SJSA1 (cell line): ENCODE results near the gene POLD3. TPM values are rescaled to one million over a fixed set of nuclear protein-coding genes. Genes with fewer than 3 reads are reported as not detected.

Experiments
- DNase-seq, 2 experiments: peaks; one replicate each; pipeline ENCODE4 v3.0.0-alpha.2; 2015 to 2020; ENCODE audit warnings: low spot score in 2 of 2, low read depth in 1 of 2
- H3K27ac ChIP-seq: fragments of 250-450 bp; sonication (Bioruptor Pico); 2 replicates; pipeline ENCODE4 v1.5.1; 2020; ENCODE audit warnings: mild to moderate bottlenecking, moderate library complexity
- H3K27me3 ChIP-seq: fragments of 250-450 bp; sonication (Bioruptor Pico); replicated peaks from 2 replicates; pipeline ENCODE4 v1.5.1; 2020; ENCODE audit warnings: mild to moderate bottlenecking, moderate library complexity
- H3K36me3 ChIP-seq: fragments of 250-450 bp; sonication (Bioruptor Pico); 2 replicates; pipeline ENCODE4 v1.5.1; 2020; ENCODE audit warnings: mild to moderate bottlenecking
- H3K4me1 ChIP-seq: fragments of 250-450 bp; sonication (Bioruptor Pico); replicated peaks from 2 replicates; pipeline ENCODE4 v1.6.1; 2021; ENCODE audit warnings: mild to moderate bottlenecking
- H3K4me3 ChIP-seq: fragments of 250-450 bp; sonication (Bioruptor Pico); 2 replicates; pipeline ENCODE4 v1.5.1; 2020; ENCODE audit warnings: mild to moderate bottlenecking
- H3K9me3 ChIP-seq: fragments of 250-450 bp; sonication (Bioruptor Pico); replicated peaks from 2 replicates; pipeline ENCODE4 v1.5.1; 2020; ENCODE audit warnings: mild to moderate bottlenecking
- total RNA-seq: library from RNA; depleted of rRNA; stranded (reverse); fragments of >200 nt; shearing (Covaris generic); gene quantifications from 2 replicates; pipeline ENCODE4 v1.2.3, GENCODE V29; 2014

Gene POLD3
- total RNA-seq, 1 experiment from 2014 or later: 12.7 TPM

DNA sequence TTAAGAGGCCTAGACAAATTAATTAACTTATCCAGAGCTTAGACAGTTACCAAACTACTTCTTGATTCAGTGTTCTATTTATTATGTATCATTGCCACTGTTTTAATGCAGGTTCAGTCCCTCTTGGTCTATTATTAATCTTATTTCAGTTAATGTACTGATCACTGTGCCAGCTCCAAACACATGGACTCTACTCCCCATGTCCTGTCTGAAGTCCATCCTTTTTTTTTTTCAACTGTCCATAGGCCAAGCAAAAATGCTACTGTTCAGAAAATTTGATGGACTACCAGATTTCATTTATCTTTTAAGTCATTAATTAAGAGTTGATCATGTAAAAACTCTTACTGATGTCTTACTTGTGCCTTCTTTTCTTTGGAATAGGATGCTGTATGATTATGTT is 11.9 kb downstream of the POLD3 start:
- H3K4me1 ChIP-seq: no peaks in the 10 kb centered on the region
- DNase-seq: no peak

DNA sequence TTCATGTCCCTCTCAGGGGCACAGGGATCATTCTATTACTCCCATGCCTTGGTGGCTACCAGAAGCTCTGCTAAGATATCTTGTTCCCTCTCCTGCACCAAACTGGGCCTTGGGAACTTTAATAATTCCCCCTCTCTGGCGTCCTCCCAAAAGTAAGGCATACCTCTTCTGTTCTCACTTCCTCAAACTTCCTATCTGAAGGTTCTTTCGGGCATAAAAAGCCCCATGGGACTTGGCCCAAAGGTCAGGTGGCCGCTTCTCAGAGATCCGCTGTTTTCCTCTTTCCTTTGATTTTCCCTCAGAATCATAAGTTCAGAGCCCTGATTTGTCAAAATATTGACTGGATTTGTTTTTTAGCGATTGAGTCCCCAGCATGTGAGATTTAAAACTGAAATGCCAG is 13.0 kb downstream of the POLD3 start:
- no peaks in the 10 kb centered on the region for H3K9me3 ChIP-seq
- 0 out of 2 replicates have a peak, but pooled peaks cover 7% of the 10 kb centered on the region for H3K36me3 ChIP-seq
- no peaks in the 10 kb centered on the region for H3K27me3 ChIP-seq
- H3K27ac ChIP-seq: no peak overlapping the region
- no peak overlapping the region for H3K4me3 ChIP-seq
- no peak for DNase-seq
- H3K4me1 ChIP-seq: no peaks in the 10 kb centered on the region

More for the DNA sequence above, 11.9 kb downstream of the POLD3 start:
- Histone ChIP-seq H3K36me3 (0 out of 2 replicates have a peak, but pooled peaks cover 4% of the 10 kb centered on the region), H3K27ac (no peak overlapping the region), H3K4me3 (no peak overlapping the region), H3K27me3 (no peaks in the 10 kb centered on the region), H3K9me3 (no peaks in the 10 kb centered on the region)

DNA sequence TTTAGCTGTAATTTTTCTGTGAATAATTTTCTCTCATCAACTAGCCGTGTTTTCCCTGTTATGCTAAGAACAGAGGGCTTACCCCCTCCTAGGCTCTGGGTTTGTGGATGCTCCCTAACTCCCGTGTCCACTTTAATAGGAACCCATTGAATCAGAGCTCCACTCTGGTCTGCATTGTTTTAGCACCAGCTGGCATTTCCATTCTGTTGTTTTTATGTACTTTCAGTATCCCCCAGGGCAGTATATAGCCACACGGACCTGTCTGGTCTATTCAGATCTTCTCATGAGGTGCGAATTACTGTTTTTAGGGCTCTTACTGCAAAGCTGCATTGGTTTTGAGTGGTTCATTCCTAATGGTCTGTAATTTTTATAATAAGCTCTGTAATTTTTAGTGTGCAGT is 16.0 kb downstream of the POLD3 start:
- no peaks in the 10 kb centered on the region for H3K27me3 ChIP-seq
- H3K4me1 ChIP-seq: no peaks in the 10 kb centered on the region
- H3K9me3 ChIP-seq: no peaks in the 10 kb centered on the region
- no peak overlapping the region for H3K4me3 ChIP-seq
- no peak for DNase-seq
- H3K36me3 ChIP-seq: peaks cover 10% of the 10 kb centered on the region
- no peak overlapping the region for H3K27ac ChIP-seq

DNA sequence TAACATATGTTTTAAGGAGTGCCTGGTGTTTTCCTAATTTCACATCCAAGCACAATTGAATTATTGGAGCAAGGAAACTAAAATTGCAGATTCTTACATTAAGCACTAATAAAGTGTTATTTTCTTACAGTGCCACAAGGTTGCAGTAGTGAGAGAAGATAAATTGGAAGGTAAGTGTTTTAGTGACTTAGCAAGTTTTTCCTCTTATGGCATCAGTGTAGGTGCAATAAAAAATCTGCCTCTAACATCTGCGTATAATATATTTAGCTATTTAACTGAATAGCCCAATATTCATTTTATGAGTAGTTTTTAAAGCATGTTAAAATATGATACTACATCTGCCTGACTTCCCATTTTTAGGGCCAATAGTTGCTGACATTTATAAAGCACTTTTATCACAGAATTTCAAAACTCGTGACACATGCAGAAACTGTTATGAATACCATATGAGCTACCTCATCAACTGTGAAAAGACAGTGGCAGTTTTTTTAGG is 19.0 kb downstream of the POLD3 start:
- H3K4me1 ChIP-seq: no peaks in the 10 kb centered on the region
- no peaks in the 10 kb centered on the region for H3K27me3 ChIP-seq
- H3K27ac ChIP-seq: no peak overlapping the region
- H3K36me3 ChIP-seq: peaks cover 6% of the 10 kb centered on the region
- no peaks in the 10 kb centered on the region for H3K9me3 ChIP-seq
- DNase-seq: no peak
- no peak overlapping the region for H3K4me3 ChIP-seq

DNA sequence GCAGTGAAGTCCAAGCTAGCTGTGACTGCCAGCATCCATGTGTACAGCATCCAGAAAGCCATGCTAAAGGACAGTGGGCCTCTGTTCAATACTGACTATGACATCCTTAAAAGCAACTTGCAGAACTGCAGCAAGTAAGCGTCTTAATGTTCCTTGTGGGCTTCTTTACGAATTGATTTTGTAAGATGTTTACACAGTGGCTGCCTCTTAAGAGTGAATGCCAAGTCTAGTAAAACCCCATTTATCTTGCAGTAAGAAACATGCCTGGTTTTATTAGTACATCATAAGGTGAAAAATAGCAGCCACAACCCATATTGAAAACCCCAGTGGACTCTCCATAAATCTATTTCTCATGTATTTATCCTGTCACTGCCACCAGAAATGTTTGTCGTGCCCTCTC is 20.5 kb downstream of the POLD3 start:
- no peak for DNase-seq
- Histone ChIP-seq H3K9me3 (no peaks in the 10 kb centered on the region), H3K36me3 (peaks cover 6% of the 10 kb centered on the region), H3K27ac (no peak overlapping the region), H3K27me3 (no peaks in the 10 kb centered on the region), H3K4me3 (no peak overlapping the region), H3K4me1 (no peaks in the 10 kb centered on the region)

DNA sequence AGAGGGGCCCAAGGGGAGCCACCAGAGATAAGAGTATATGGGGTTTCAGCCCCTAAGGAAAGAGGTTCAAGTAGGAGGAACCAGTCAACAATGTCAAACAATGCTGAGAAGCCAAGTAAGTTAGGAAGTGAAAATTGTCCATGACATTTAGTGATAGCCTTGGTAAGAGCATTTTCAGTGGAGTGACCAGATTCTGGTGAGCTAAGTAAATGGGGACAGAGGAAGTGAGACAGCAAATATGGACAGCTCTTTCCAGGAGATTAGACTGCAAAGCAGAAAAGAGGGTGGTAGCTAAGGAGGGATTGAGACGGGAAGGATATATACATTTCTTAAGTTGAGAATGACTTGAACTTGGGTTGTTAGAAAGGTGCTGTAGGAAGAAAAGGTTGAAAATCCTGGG is 22.9 kb downstream of the POLD3 start:
- Histone ChIP-seq H3K27me3 (no peaks in the 10 kb centered on the region), H3K4me3 (no peak overlapping the region), H3K36me3 (peaks cover 10% of the 10 kb centered on the region), H3K9me3 (no peaks in the 10 kb centered on the region), H3K27ac (no peak overlapping the region), H3K4me1 (no peaks in the 10 kb centered on the region)
- DNase-seq: no peak

DNA sequence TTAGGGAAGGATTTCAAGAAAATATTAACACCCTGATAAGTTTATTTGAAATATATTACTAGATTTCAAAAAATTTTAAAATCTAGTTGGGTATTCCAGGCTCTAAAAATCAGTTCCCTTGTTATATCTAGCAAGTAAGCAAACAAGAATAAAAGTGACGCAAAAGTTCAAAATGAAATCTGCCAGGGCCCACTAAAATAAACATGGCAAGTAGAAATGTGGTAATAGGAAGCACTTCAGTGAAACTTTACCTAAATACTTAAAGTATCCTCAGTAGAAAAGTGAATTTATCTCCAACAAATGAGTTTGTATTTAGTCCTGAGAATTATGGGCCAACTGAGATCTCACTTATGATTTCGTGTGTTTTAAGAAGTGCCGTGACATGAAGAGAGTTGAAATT is 23.6 kb downstream of the POLD3 start:
- Histone ChIP-seq H3K9me3 (no peaks in the 10 kb centered on the region), H3K36me3 (peaks cover 10% of the 10 kb centered on the region), H3K27ac (no peak overlapping the region), H3K4me3 (no peak overlapping the region), H3K27me3 (no peaks in the 10 kb centered on the region), H3K4me1 (no peaks in the 10 kb centered on the region)
- no peak for DNase-seq

DNA sequence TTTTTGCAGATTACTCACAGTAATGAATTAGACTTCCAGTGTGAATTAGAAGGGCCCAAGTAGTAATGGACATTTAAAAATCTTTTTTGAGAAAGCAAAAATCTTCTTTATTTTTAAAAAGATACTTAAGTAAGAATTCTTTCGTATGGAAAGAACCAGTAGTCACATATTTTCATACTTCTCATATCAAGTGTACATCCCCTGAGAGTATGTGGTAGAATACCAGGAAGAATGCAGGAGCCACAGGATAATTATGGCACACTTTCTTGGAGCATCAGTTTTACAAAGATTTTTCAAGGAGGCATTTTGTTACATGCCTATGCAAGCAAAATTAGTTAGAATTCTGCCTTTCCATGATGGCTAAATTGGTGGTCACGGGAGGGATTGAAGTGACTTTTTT is 28.1 kb downstream of the POLD3 start:
- Histone ChIP-seq H3K4me3 (no peak overlapping the region), H3K4me1 (no peaks in the 10 kb centered on the region), H3K27me3 (no peaks in the 10 kb centered on the region), H3K27ac (no peak overlapping the region), H3K9me3 (no peaks in the 10 kb centered on the region), H3K36me3 (peaks cover 10% of the 10 kb centered on the region)
- no peak for DNase-seq

DNA sequence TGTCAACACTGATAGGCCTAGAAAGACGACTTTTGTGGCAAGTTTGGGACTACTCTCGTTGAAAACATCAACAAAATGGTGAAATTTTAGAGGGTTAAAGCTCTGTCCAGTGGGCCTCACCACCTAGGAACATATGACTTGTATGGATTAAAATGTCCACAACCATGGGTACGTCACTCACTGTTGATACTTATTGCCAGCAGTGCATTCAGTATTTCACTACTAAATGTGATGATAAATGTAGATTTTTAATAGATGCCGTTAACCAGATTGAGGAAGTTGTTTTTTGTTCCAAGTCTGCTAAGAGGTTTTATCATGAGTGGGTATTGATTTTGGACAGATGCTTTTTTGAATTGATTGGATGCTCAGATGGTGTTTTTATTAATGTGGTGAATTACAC is 33.7 kb downstream of the POLD3 start:
- H3K4me1 ChIP-seq: no peaks in the 10 kb centered on the region
- no peaks in the 10 kb centered on the region for H3K9me3 ChIP-seq
- H3K4me3 ChIP-seq: no peak overlapping the region
- H3K36me3 ChIP-seq: peaks cover 4% of the 10 kb centered on the region
- no peak for DNase-seq
- H3K27ac ChIP-seq: no peak overlapping the region
- H3K27me3 ChIP-seq: no peaks in the 10 kb centered on the region

DNA sequence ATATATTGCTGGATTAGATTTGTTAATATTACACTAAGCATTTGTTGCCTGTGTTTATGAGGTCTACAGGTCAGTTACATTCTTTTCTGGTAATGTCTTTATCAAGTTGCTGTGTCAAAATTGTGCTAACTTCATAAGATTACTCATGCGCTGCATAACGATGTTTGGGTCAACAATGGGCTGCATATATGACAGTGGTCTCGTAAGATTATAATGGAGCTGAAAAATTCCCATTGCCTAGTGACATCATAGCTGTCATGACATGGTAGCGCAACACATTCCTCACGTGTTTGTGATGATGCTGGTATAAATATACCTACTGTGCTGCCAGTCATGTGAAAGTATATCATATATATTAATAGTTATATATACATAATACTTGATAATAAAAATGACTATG is 34.2 kb downstream of the POLD3 start:
- H3K9me3 ChIP-seq: no peaks in the 10 kb centered on the region
- H3K4me3 ChIP-seq: no peak overlapping the region
- no peak for DNase-seq
- H3K36me3 ChIP-seq: peaks cover 4% of the 10 kb centered on the region
- H3K27ac ChIP-seq: no peak overlapping the region
- no peaks in the 10 kb centered on the region for H3K4me1 ChIP-seq
- H3K27me3 ChIP-seq: no peaks in the 10 kb centered on the region

DNA sequence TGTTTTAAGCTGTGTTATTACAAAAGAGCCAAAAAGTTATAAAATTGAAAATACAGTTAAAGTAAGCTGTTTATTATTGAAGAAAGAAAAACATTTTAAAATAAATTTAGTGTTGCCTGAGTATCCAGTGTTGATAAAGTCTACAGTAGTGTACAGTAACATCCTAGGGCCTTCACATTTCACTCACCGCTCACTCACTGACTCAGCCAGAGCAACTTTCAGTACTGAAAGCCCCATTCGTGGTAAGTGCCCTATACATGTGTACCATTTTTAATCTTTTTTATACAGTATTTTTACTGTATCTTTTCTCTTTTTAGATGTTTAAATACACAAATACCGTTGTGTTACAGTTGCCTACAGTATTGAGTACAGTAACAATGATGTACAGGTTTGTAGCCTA is 35.0 kb downstream of the POLD3 start:
- peaks cover 4% of the 10 kb centered on the region for H3K36me3 ChIP-seq
- H3K27ac ChIP-seq: no peak overlapping the region
- no peak for DNase-seq
- no peaks in the 10 kb centered on the region for H3K27me3 ChIP-seq
- H3K4me3 ChIP-seq: no peak overlapping the region
- H3K4me1 ChIP-seq: no peaks in the 10 kb centered on the region
- H3K9me3 ChIP-seq: no peaks in the 10 kb centered on the region

DNA sequence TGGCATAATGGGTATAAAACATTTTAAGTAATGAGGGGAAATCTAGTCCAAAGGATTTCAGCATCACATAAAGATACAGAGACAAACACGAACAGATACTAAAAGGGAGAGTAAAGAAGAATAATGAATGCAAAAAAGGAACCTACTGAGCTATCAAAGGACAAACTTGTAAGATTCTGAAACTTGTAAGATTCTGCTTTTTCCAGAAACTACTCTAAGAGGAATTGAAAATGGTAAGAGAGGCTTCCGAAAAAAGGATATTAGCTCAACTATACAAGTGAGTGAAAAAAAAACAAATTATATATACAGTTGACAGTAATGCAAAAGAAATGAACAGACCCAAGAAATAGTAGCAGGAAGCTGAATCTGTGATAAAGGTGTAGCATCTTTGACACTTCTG is 37.7 kb downstream of the POLD3 start:
- Histone ChIP-seq H3K4me3 (no peak overlapping the region), H3K27me3 (no peaks in the 10 kb centered on the region), H3K9me3 (no peaks in the 10 kb centered on the region), H3K36me3 (peaks cover 4% of the 10 kb centered on the region; the same call in 1 of the 2 replicates), H3K27ac (no peak overlapping the region), H3K4me1 (peaks cover 3% of the 10 kb centered on the region; the same call in 1 of the 2 replicates)
- no peak for DNase-seq

DNA sequence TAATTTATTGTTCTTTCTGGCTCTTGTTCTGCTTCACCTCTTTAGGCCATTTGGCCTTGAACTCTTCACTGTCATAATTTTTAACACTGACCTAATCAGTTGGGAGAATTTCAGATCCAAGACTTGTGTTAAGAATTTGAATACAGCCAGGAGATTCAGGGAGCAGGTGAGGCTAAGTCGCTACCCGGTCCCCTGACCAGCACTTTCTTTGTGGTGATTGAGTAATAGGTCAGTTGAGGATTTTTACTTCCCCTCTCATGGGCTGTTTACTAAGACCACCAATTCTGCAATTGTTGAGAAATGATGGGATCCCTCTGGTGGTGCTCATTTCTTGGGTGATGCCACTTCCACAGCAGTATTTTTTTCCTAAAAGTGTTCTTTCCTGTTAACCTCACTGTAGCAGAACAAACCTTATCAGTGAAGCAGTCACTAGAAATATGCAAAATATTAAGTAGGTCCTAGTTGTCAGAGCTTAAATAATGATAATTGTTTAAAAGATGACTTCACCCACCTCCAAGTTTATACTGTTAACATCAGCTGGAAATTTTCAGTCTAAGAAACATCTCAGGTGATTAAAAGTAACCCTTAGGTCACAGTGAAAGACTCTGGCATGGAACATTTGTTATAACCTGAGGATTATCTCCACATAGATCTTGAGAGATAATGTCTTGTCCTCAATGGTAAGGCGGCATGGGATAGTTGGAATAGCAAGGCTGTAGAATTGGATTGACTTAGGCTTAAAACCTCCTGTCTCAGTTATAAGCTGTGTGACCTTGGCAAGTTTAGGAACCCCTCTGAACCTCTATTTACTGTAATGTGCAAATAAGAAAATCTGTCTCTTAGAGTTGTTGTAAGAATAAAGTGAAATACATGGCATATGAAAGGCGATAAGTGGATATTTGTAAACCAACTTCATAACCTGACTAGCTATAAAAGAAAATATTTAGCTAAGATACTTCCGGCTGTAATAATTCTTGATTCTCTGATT is 41.3 kb downstream of the POLD3 start:
- DNase-seq: no peak
- Histone ChIP-seq H3K36me3 (peaks cover 15% of the 10 kb centered on the region), H3K4me3 (no peak overlapping the region), H3K27ac (no peak overlapping the region), H3K4me1 (peaks cover 23% of the 10 kb centered on the region), H3K9me3 (no peaks in the 10 kb centered on the region), H3K27me3 (no peaks in the 10 kb centered on the region)

DNA sequence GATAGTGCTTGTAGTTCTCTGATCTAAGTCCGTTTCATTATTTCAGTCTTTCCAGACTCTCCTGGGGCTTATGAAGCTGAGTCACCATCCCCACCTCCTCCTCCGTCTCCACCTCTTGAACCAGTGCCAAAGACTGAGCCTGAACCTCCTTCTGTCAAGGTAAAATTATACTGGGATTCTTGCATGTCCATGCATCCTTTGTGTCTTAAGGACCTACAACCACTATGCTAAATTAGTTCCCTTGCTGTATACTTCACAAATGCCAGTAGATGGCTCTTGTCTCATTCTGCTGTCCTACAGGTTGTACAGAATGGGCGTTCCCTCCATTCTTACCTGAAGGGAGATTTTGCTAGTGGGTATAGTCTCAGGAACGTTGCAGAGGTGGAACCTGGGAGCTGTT is 42.2 kb downstream of the POLD3 start:
- peaks cover 15% of the 10 kb centered on the region for H3K36me3 ChIP-seq
- H3K4me1 ChIP-seq: peaks cover 23% of the 10 kb centered on the region
- no peak for DNase-seq
- no peaks in the 10 kb centered on the region for H3K27me3 ChIP-seq
- H3K9me3 ChIP-seq: no peaks in the 10 kb centered on the region
- no peak overlapping the region for H3K27ac ChIP-seq
- no peak overlapping the region for H3K4me3 ChIP-seq
